ENCODE data around the gene PAQR5. TPM values are rescaled to one million over a fixed set of nuclear protein-coding genes. Genes with fewer than 3 reads are reported as not detected.

The PAQR5 gene
- total RNA-seq, 1 experiment from 2014 or later = 2.0 TPM

GRCh38 chr15:69433831-69434230 lies 135.1 kb downstream of the PAQR5 start:
- H3K4me3 ChIP-seq (ENCODE audit: low read depth in 2 of 2, low read length in 2 of 2) = no peak overlapping the region
- no peak for TF ChIP-seq CTCF (IDR thresholded peaks at IDR 0.05)
- TF ChIP-seq SIN3A (IDR thresholded peaks at IDR 0.05; ENCODE audit: borderline replicate concordance, insufficient read depth, low read depth, low read length) = no peak
- no peak for TF ChIP-seq REST (IDR thresholded peaks at IDR 0.05; ENCODE audit: insufficient read depth in 1 of 2, low read depth in 2 of 2, low read length in 1 of 2)
- TF ChIP-seq TCF7L2 (IDR thresholded peaks at IDR 0.05; ENCODE audit: low read depth, low read length) = no peak
- no TSS peak for BruUV-seq (replicated peaks)
- in situ Hi-C loops (cut with HindIII; ENCODE audit: low pct_unique_long_range_greater_than_20kb, low sequenced_read_pairs) (no loop called here), intact Hi-C loops (cut with micrococcal nuclease; ENCODE audit: unreplicated experiment) (no loop called here)
- H3K4me1 ChIP-seq (ENCODE audit: control insufficient read depth, insufficient read depth, low read length) = no peaks in the 10 kb centered on the region
- ChIA-PET POLR2A (no interaction called here), CTCF (no interaction called here)
- peaks cover 48% of the 10 kb centered on the region for H3K36me3 ChIP-seq (ENCODE audit: control insufficient read depth, insufficient read depth, low read length)
- H3K27ac ChIP-seq (ENCODE audit: low read length) = no peak overlapping the region
- DNase-seq (ENCODE audit: low read depth, low spot score) (no peak), ATAC-seq (no peak)
- H3K9me3 ChIP-seq (ENCODE audit: control insufficient read depth, insufficient read depth, low read depth, low read length) = no peaks in the 10 kb centered on the region
- no peaks in the 10 kb centered on the region for H3K27me3 ChIP-seq (ENCODE audit: control insufficient read depth, insufficient read depth, low read length)

GRCh38 chr15:69434238-69434637 lies 135.5 kb downstream of the PAQR5 start:
- in situ Hi-C loops (cut with HindIII; ENCODE audit: low pct_unique_long_range_greater_than_20kb, low sequenced_read_pairs) = no loop called here
- ATAC-seq (no peak), DNase-seq (ENCODE audit: low read depth, low spot score) (no peak)
- H3K36me3 ChIP-seq (ENCODE audit: control insufficient read depth, insufficient read depth, low read length) = peaks cover 52% of the 10 kb centered on the region
- intact Hi-C loops (cut with micrococcal nuclease; ENCODE audit: unreplicated experiment) = no loop called here
- TF ChIP-seq REST (IDR thresholded peaks at IDR 0.05; ENCODE audit: insufficient read depth in 1 of 2, low read depth in 2 of 2, low read length in 1 of 2) (no peak), POLR2AphosphoS5 (IDR thresholded peaks at IDR 0.05; ENCODE audit: low read depth, low read length) (no peak), SIN3A (IDR thresholded peaks at IDR 0.05; ENCODE audit: borderline replicate concordance, insufficient read depth, low read depth, low read length) (no peak)
- no peaks in the 10 kb centered on the region for H3K4me1 ChIP-seq (ENCODE audit: control insufficient read depth, insufficient read depth, low read length)
- no peak overlapping the region for H3K4me3 ChIP-seq (ENCODE audit: low read depth in 2 of 2, low read length in 2 of 2)
- H3K27ac ChIP-seq (ENCODE audit: low read length) = no peak overlapping the region
- ChIA-PET POLR2A (no interaction called here), CTCF (no interaction called here)
- BruUV-seq (replicated peaks) = no TSS peak
- no peaks in the 10 kb centered on the region for H3K27me3 ChIP-seq (ENCODE audit: control insufficient read depth, insufficient read depth, low read length)
- no peaks in the 10 kb centered on the region for H3K9me3 ChIP-seq (ENCODE audit: control insufficient read depth, insufficient read depth, low read depth, low read length)
